RWPE1 (cell line): ENCODE measurements around the gene RALY.

Experiments used
- CTCF ChIA-PET: fragments of 350-600 bp; sonication (Branson Sonifier 250); formaldehyde crosslinking; extraction: SDS; loops from one replicate; lab custom pipeline; 2021; lab: Yijun Ruan, JAX
- POLR2A ChIA-PET: fragments of 400-600 bp; formaldehyde crosslinking; extraction: SDS; loops from one replicate; lab custom pipeline; 2020; ENCODE audit warnings: antibody characterized with exemption; ENCODE audit not compliant: low non-redundant PET; lab: Yijun Ruan, JAX
- DNase-seq: peaks from one replicate; pipeline ENCODE4 v3.0.0; 2012; ENCODE audit warnings: low spot score
- H3K27ac ChIP-seq: fragments of 450-650 bp; 2 replicates; pipeline ENCODE4 v1.5.1; 2017
- TF ChIP-seq, protein P1 (sequence below): fragments of 450-650 bp; conservative IDR thresholded peaks from 2 replicates; pipeline ENCODE4 v1.5.1; 2017; ENCODE audit warnings: low read depth, mild to moderate bottlenecking

RALY gene

DNA sequence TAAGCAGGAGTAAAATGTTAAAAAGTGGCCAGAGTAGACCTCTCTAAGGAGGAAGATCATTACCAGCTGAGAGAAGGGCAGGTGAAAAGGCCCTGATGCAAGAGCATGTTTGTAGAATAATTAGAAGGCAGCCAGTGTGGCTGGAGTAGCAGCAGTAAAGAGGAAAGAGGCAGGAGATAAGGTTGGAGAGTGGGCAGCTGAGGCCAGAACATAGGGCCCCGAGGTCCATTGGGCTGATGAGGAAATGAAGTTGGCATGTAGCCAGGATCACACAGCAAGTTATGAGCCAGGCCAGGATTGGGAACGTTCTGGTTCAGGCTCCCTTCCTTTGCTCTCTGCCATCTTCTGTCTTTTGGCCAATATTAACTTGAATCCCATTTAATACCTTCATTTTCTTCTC, 51.6 kb downstream of the RALY start:
- TF ChIP-seq, protein P1, sequence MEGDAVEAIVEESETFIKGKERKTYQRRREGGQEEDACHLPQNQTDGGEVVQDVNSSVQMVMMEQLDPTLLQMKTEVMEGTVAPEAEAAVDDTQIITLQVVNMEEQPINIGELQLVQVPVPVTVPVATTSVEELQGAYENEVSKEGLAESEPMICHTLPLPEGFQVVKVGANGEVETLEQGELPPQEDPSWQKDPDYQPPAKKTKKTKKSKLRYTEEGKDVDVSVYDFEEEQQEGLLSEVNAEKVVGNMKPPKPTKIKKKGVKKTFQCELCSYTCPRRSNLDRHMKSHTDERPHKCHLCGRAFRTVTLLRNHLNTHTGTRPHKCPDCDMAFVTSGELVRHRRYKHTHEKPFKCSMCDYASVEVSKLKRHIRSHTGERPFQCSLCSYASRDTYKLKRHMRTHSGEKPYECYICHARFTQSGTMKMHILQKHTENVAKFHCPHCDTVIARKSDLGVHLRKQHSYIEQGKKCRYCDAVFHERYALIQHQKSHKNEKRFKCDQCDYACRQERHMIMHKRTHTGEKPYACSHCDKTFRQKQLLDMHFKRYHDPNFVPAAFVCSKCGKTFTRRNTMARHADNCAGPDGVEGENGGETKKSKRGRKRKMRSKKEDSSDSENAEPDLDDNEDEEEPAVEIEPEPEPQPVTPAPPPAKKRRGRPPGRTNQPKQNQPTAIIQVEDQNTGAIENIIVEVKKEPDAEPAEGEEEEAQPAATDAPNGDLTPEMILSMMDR: no peak
- CTCF ChIA-PET: interaction anchor here (0.7 to 1.2 kb wide), 3 partner anchors 11 to 102 kb away, joined by 3 to 6 read pairs (median 3); no protein-coding TSS in a partner anchor
- no peak for DNase-seq
- POLR2A ChIA-PET: no interaction called here
- H3K27ac ChIP-seq: no peak overlapping the region

GRCh38 chr20:34045930-34046725, 52.4 kb downstream of the RALY start:
- no peak overlapping the region for H3K27ac ChIP-seq
- DNase-seq: no peak
- ChIA-PET POLR2A (no interaction called here), CTCF (interaction anchor here (0.7 to 1.2 kb wide), 3 partner anchors 12 to 103 kb away, joined by 3 to 6 read pairs (median 3); no protein-coding TSS in a partner anchor)
- TF ChIP-seq, protein P1: no peak

DNA sequence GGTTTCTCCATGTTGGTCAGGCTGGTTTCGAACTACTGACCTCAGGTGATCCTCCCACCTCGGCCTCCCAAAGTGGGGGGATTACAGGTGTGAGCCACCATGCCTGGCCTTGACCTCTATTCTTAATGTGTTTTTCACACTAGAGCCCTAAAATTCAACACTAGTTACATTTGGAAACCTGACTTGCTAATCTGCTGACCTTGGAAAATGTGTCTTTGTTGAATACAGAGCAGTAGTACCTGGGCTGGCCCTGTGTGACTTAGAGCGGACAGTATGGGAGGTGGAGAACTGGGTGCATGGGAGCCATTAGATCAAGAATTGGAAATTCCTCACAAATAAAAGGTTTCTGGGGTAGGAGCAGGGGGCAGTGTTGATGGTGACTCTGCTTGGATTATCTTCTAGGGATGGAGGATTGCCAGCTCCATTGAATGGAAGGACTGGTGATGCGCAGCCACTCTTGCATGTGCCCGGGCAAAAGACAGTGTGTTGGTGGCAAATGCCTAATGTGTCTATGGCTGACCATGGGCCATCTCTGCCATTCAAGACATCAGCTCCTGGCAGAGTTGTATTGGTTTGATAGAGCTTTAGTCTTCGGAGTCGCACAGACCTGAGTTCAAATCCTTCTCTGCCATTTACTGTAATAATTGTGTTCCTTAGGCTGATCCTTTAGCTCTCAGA, 53.4 kb downstream of the RALY start:
- TF ChIP-seq, protein P1: no peak
- no peak for DNase-seq
- ChIA-PET POLR2A (no interaction called here), CTCF (interaction anchor here (0.6 to 1.1 kb wide), 3 partner anchors 14 to 79 kb away, joined by 3 read pairs; no protein-coding TSS in a partner anchor)
- no peak overlapping the region for H3K27ac ChIP-seq

DNA sequence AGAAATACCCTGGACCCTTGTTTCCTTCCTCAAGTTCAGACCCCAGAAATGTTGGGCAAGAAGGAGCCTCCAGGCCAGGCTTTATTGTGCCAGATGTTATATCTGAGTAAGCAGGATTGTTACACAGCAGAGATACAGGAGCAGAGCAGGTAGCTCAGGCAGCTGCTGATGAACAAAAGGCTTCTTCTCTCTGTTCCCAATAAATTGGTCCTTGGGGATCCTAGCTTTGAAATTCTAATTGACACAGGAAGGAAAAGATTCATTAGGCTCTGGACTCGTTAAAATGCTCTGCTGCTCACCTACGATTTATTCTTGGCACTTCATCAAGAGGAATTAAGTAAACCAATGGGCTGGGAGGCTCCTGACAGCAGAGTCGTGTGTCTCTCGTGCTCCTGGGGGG, 54.2 kb downstream of the RALY start:
- POLR2A ChIA-PET: interaction anchor here (0.7 kb wide), 1 partner anchor 35 kb away, joined by 3 read pairs; no protein-coding TSS in a partner anchor
- DNase-seq: no peak
- no peak overlapping the region for H3K27ac ChIP-seq
- CTCF ChIA-PET: interaction anchor here (0.6 to 1.1 kb wide), 2 partner anchors 57 to 79 kb away, joined by 3 read pairs; no protein-coding TSS in a partner anchor
- TF ChIP-seq, protein P1: no peak

GRCh38 chr20:34049389-34049788, 55.7 kb downstream of the RALY start:
- TF ChIP-seq, protein P1: no peak
- H3K27ac ChIP-seq: no peak overlapping the region
- POLR2A ChIA-PET: no interaction called here
- DNase-seq: no peak
- CTCF ChIA-PET: no interaction called here

DNA sequence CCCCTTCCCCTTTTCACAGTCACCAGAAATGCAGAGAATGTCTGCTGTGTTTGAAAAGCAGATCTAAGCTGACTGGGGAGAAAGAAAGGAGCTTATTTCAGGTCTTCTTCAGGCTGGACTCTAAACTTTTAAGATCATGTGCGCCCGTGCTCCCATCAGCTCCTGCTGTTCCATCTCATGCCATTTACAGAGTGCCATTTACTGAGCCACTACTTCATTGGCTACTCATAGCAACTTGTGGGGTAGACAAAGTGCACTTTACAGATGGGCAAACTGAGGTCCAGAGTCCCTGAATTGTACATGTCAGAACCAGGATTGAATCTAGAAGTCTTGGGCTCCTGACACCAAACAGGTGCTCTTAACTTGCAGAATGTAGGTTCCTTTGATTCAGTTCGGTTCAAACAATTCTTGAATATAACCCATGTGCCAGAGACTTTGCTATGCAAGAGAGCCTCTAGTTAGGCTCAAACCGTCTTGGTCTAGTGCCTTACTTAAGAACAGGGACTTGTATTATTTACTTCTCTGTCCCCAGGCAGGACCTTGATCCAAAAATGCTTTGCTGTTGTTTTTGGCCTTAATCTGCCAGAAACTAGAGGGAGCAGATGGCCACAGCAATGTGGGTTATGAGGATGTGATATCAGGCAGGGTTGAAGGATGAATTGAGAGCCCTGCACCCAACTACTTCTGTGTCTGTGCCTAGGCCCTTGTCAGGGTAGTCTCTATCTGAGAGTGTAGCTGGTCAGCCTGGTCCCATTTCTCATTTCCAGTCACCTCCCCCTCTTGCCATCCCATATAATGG, 56.4 kb downstream of the RALY start:
- CTCF ChIA-PET: interaction anchor here (0.6 kb wide), 1 partner anchor 1406 kb away, joined by 3 read pairs; no protein-coding TSS in a partner anchor

More for the DNA sequence above, 56.4 kb downstream of the RALY start:
- TF ChIP-seq, protein P1: no peak
- POLR2A ChIA-PET: no interaction called here
- no peak for DNase-seq
- no peak overlapping the region for H3K27ac ChIP-seq
